SK-N-SH (cell line): ENCODE measurements around the gene ELP4. TPM values are rescaled to one million over a fixed set of nuclear protein-coding genes. Genes with fewer than 3 reads are reported as not detected.
A peak's percentile ranks its signal among the peaks of the same experiment; 100 is the strongest.

Source experiments
- CTCF ChIA-PET: fragments of 300-600, 350-600 bp; formaldehyde crosslinking; extraction: SDS; loops from one replicate; lab custom pipeline; 2021; lab: Yijun Ruan, JAX
- POLR2A ChIA-PET: fragments of 350-600 bp; sonication (Branson Sonifier 250); formaldehyde crosslinking; extraction: SDS; loops from one replicate; lab custom pipeline; 2020; ENCODE audit warnings: antibody characterized with exemption, inconsistent platforms; lab: Yijun Ruan, JAX
- DNase-seq: peaks from one replicate; pipeline ENCODE4 v3.0.0; 2012
- H2AFZ ChIP-seq: fragments of 200-600 bp; sonication (generic); 2 replicates; pipeline ENCODE4 v1.8.1; 2016; ENCODE audit warnings: antibody characterized with exemption, mild to moderate bottlenecking, low read depth
- H3F3A ChIP-seq: fragments of 200-600 bp; sonication (generic); replicated peaks from 2 replicates; pipeline ENCODE3; 2016; ENCODE audit warnings: antibody characterized with exemption, mild to moderate bottlenecking; ENCODE audit not compliant: insufficient read depth
- H3K27ac ChIP-seq, 2 experiments: fragments of 200-500 bp in 1 of 2; fragments of 200-600 bp in 1 of 2; sonication (Bioruptor generic) in 1 of 2; sonication (generic), shearing (Covaris generic) in 1 of 2; 2 replicates each; pipeline versions ENCODE4 v1.5.1 to v1.6.1; 2014 to 2016; ENCODE audit warnings: low read depth in 2 of 2, inconsistent platforms in 1 of 2, low read length in 1 of 2, mild to moderate bottlenecking in 1 of 2, mixed read lengths in 1 of 2
- H3K27me3 ChIP-seq: fragments of 200-600 bp; sonication (generic), shearing (Covaris generic); 2 replicates; pipeline ENCODE4 v1.6.1; 2016; ENCODE audit warnings: mixed run types; ENCODE audit not compliant: insufficient read depth
- H3K36me3 ChIP-seq, 2 experiments: fragments of 200-500 bp in 1 of 2; fragments of 200-600 bp in 1 of 2; sonication (Bioruptor generic) in 1 of 2; sonication (generic) in 1 of 2; replicated peaks in 1 of 2; 2 replicates each; pipeline versions ENCODE3 to v1.5.1; 2014 to 2016; ENCODE audit warnings: low read length in 1 of 2, mild to moderate bottlenecking in 1 of 2; ENCODE audit not compliant: insufficient read depth in 2 of 2, control insufficient read depth in 1 of 2
- H3K4me1 ChIP-seq, 2 experiments: fragments of 200-500 bp in 1 of 2; fragments of 200-600 bp in 1 of 2; sonication (Bioruptor generic) in 1 of 2; sonication (generic), shearing (Covaris generic) in 1 of 2; 2 replicates each; pipeline versions ENCODE4 v1.5.1 to v1.6.1; 2014 to 2016; ENCODE audit warnings: low read depth in 1 of 2, low read length in 1 of 2, mixed run types in 1 of 2; ENCODE audit not compliant: insufficient read depth in 2 of 2, control insufficient read depth in 1 of 2
- H3K4me2 ChIP-seq: fragments of 200-600 bp; sonication (generic), shearing (Covaris generic); 2 replicates; pipeline ENCODE4 v1.6.1; 2017; ENCODE audit warnings: mixed run types
- H3K4me3 ChIP-seq, 2 experiments: fragments of 200-500 bp in 1 of 2; fragments of 200-600 bp in 1 of 2; sonication (Bioruptor generic) in 1 of 2; sonication (generic), shearing (Covaris generic) in 1 of 2; 2 replicates each; pipeline versions ENCODE4 v1.5.1 to v1.8.1; 2014 to 2016; ENCODE audit warnings: low read depth in 2 of 2, inconsistent platforms in 1 of 2, low read length in 1 of 2, mild to moderate bottlenecking in 1 of 2, mixed read lengths in 1 of 2, moderate library complexity in 1 of 2
- H3K79me2 ChIP-seq: fragments of 200-600 bp; sonication (generic); 2 replicates; pipeline ENCODE4 v1.8.1; 2017; ENCODE audit warnings: mild to moderate bottlenecking; ENCODE audit not compliant: insufficient read depth
- H3K9ac ChIP-seq: fragments of 200-600 bp; sonication (generic); 2 replicates; pipeline ENCODE4 v1.6.1; 2017; ENCODE audit warnings: mixed run types
- H3K9me2 ChIP-seq: fragments of 200-600 bp; sonication (generic); 2 replicates; pipeline ENCODE4 v1.6.1; 2017; ENCODE audit warnings: mixed run types
- H3K9me3 ChIP-seq: fragments of 200-600 bp; sonication (generic); 2 replicates; pipeline ENCODE4 v1.6.1; 2017; ENCODE audit warnings: mixed run types, mild to moderate bottlenecking, moderate library complexity
- H4K20me1 ChIP-seq: fragments of 200-600 bp; sonication (generic); 2 replicates; pipeline ENCODE4 v1.6.1; 2017; ENCODE audit warnings: mild to moderate bottlenecking, mixed run types; ENCODE audit not compliant: insufficient read depth
- CHD2 ChIP-seq: fragments of 150-350 bp; IDR thresholded peaks from 2 replicates; pipeline ENCODE4 v1.6.1; 2018; ENCODE audit warnings: low read length; ENCODE audit not compliant: partially characterized antibody
- ELF1 ChIP-seq: IDR thresholded peaks from 2 replicates; pipeline ENCODE4 v1.4.0; 2012
- EP300 ChIP-seq, 2 experiments: IDR thresholded peaks; 2 replicates each; pipeline versions ENCODE4 v1.4.0 to v1.6.1; 2012; ENCODE audit warnings: borderline replicate concordance in 1 of 2, low read depth in 1 of 2, low read length in 1 of 2
- MEF2A ChIP-seq: IDR thresholded peaks from 2 replicates; pipeline ENCODE4 v1.4.0; 2012; ENCODE audit warnings: low read depth, borderline replicate concordance
- MXI1 ChIP-seq: IDR thresholded peaks from 2 replicates; pipeline ENCODE4 v1.6.1; 2012; ENCODE audit warnings: mild to moderate bottlenecking, low read depth, low read length, improper control_type of control experiment
- NRF1 ChIP-seq: IDR thresholded peaks from 2 replicates; pipeline ENCODE4 v1.6.1; 2012; ENCODE audit warnings: low read depth, mild to moderate bottlenecking, low read length
- POLR2AphosphoS5 ChIP-seq: IDR thresholded peaks from 2 replicates; pipeline ENCODE4 v1.6.1; 2012; ENCODE audit warnings: low read depth, low read length
- RAD21 ChIP-seq: IDR thresholded peaks from 2 replicates; pipeline ENCODE4 v1.6.1; 2012; ENCODE audit warnings: mild to moderate bottlenecking, low read length
- RCOR1 ChIP-seq: fragments of 150-350 bp; IDR thresholded peaks from 2 replicates; pipeline ENCODE4 v1.6.1; 2017; ENCODE audit warnings: antibody characterized with exemption, low read length
- SIN3A ChIP-seq: IDR thresholded peaks from 2 replicates; pipeline ENCODE4 v1.6.1; 2012; ENCODE audit warnings: low read depth, mild to moderate bottlenecking, low read length, moderate library complexity, borderline replicate concordance
- TCF12 ChIP-seq: IDR thresholded peaks from 2 replicates; pipeline ENCODE4 v1.4.0; 2012
- TEAD4 ChIP-seq: IDR thresholded peaks from 2 replicates; pipeline ENCODE4 v1.4.0; 2012; ENCODE audit warnings: mild to moderate bottlenecking, borderline replicate concordance; ENCODE audit not compliant: insufficient read depth
- WGBS: methylation state at CpG from one replicate; pipeline ENCODE4 v1.1.6; 2017; ENCODE audit warnings: low lambda C conversion rate; 5-methylcytosine and 5-hydroxymethylcytosine counted together
- polyA plus RNA-seq, 3 experiments: library from polyadenylated mRNA; depleted of rRNA; stranded (reverse); fragments of >200 nt; gene quantifications; 2 replicates each; pipeline ENCODE4 v1.2.3, GENCODE V29; 2012
- TF ChIP-seq, protein P1 (sequence below): fragments of 200-600 bp; sonication (generic); IDR thresholded peaks from 2 replicates; pipeline ENCODE4 v1.6.1; 2017; ENCODE audit warnings: antibody characterized with exemption, mild to moderate bottlenecking, moderate library complexity
- TF ChIP-seq, protein P2 (sequence below): fragments of 150-350 bp; IDR thresholded peaks from 2 replicates; pipeline ENCODE4 v1.6.1; 2016; ENCODE audit warnings: mild to moderate bottlenecking, low read depth, low read length
- TF ChIP-seq, protein P3 (sequence below): fragments of 150-350 bp; IDR thresholded peaks from 2 replicates; pipeline ENCODE4 v1.6.1; 2017; ENCODE audit warnings: antibody characterized with exemption, low read length, low read depth, borderline replicate concordance

The ELP4 gene
- polyA plus RNA-seq, 1 of the 3 experiments (the other 2 are of a cell fraction): 7.0 TPM

DNA sequence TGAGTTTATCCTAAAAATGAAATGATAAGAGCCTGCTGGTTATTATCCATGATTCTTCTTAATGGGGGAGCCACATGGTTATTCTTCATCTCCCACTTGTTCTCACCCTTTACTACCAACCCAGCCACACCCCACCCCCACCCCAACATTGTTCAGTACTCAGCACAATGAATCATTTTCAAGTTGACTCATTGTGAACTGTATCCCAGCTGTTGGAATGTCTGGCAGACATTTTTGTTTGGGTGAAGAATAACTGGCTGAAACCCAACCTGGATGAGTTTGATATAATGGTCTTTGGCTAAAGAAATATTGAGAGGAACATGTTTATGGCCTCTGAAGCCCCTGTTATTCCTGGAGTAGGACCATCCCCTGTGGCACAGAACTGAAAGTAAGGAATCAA is 136.2 kb downstream of the ELP4 start (continued):
- peak in 1 of 2 experiments; percentile 69; a peak in 1 of 4 replicates for TF ChIP-seq EP300 (IDR thresholded peaks at IDR 0.05; ENCODE audit: borderline replicate concordance in 1 of 2, low read depth in 1 of 2, low read length in 1 of 2)
- TF ChIP-seq, protein P1, sequence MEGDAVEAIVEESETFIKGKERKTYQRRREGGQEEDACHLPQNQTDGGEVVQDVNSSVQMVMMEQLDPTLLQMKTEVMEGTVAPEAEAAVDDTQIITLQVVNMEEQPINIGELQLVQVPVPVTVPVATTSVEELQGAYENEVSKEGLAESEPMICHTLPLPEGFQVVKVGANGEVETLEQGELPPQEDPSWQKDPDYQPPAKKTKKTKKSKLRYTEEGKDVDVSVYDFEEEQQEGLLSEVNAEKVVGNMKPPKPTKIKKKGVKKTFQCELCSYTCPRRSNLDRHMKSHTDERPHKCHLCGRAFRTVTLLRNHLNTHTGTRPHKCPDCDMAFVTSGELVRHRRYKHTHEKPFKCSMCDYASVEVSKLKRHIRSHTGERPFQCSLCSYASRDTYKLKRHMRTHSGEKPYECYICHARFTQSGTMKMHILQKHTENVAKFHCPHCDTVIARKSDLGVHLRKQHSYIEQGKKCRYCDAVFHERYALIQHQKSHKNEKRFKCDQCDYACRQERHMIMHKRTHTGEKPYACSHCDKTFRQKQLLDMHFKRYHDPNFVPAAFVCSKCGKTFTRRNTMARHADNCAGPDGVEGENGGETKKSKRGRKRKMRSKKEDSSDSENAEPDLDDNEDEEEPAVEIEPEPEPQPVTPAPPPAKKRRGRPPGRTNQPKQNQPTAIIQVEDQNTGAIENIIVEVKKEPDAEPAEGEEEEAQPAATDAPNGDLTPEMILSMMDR: no peak
- no peak for TF ChIP-seq MEF2A
- no peak for TF ChIP-seq MXI1

DNA sequence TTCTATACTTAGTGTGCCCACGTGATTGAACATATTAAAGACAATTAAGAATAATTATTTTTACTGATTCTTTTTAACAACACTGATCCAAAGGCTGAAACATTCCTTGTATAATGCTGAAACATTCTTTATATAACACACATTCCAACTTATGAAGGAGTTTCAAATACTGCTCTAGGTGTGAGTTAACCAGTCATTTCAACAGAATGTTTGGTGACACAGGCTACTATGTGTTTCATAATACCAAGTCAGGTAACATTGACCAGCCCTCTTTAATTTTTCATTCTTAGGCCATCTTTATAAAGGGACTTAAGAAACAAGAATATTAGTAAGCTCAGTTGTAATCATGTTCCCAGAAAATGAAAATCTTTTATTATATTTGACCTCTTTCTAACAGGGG is 136.6 kb downstream of the ELP4 start:
- no peak overlapping the region for H3K9ac ChIP-seq
- H3K9me3 ChIP-seq: no peaks in the 10 kb centered on the region
- H3K36me3 ChIP-seq: no peaks in the 10 kb centered on the region
- no peak for DNase-seq
- no peaks in the 10 kb centered on the region for H3K27me3 ChIP-seq
- H2AFZ ChIP-seq: no peak overlapping the region
- no peaks in the 10 kb centered on the region for H3K9me2 ChIP-seq
- POLR2A ChIA-PET: no interaction called here
- no peak overlapping the region for H3K4me2 ChIP-seq
- CTCF ChIA-PET: no interaction called here
- H3K4me3 ChIP-seq: no peak overlapping the region
- no peak for TF ChIP-seq CHD2
- no peak for TF ChIP-seq TEAD4
- TF ChIP-seq, protein P2, sequence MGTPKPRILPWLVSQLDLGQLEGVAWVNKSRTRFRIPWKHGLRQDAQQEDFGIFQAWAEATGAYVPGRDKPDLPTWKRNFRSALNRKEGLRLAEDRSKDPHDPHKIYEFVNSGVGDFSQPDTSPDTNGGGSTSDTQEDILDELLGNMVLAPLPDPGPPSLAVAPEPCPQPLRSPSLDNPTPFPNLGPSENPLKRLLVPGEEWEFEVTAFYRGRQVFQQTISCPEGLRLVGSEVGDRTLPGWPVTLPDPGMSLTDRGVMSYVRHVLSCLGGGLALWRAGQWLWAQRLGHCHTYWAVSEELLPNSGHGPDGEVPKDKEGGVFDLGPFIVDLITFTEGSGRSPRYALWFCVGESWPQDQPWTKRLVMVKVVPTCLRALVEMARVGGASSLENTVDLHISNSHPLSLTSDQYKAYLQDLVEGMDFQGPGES: no peak
- no peak for TF ChIP-seq RAD21
- TF ChIP-seq RCOR1: no peak
- TF ChIP-seq POLR2AphosphoS5: no peak
- no peak for TF ChIP-seq ELF1
- no peak for TF ChIP-seq NRF1
- no peak for TF ChIP-seq TCF12
- TF ChIP-seq, protein P1: no peak
- TF ChIP-seq SIN3A: no peak
- TF ChIP-seq EP300 (IDR thresholded peaks at IDR 0.05; ENCODE audit: borderline replicate concordance in 1 of 2, low read depth in 1 of 2, low read length in 1 of 2): no peak
- TF ChIP-seq, protein P3, sequence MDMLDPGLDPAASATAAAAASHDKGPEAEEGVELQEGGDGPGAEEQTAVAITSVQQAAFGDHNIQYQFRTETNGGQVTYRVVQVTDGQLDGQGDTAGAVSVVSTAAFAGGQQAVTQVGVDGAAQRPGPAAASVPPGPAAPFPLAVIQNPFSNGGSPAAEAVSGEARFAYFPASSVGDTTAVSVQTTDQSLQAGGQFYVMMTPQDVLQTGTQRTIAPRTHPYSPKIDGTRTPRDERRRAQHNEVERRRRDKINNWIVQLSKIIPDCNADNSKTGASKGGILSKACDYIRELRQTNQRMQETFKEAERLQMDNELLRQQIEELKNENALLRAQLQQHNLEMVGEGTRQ: no peak
- H3K79me2 ChIP-seq: no peaks in the 10 kb centered on the region
- H3K4me1 ChIP-seq: peaks cover 0 to 21% of the 10 kb centered on the region in 2 experiments; a peak in 3 of 4 replicates
- H4K20me1 ChIP-seq: no peaks in the 10 kb centered on the region
- H3K27ac ChIP-seq: no peak overlapping the region
- 88% methylated on average over 1 of the region's 1 CpG for WGBS
- peaks cover 23% of the 10 kb centered on the region for H3F3A ChIP-seq
